ENCODE data around the gene RBM6.

Gene RBM6

DNA sequence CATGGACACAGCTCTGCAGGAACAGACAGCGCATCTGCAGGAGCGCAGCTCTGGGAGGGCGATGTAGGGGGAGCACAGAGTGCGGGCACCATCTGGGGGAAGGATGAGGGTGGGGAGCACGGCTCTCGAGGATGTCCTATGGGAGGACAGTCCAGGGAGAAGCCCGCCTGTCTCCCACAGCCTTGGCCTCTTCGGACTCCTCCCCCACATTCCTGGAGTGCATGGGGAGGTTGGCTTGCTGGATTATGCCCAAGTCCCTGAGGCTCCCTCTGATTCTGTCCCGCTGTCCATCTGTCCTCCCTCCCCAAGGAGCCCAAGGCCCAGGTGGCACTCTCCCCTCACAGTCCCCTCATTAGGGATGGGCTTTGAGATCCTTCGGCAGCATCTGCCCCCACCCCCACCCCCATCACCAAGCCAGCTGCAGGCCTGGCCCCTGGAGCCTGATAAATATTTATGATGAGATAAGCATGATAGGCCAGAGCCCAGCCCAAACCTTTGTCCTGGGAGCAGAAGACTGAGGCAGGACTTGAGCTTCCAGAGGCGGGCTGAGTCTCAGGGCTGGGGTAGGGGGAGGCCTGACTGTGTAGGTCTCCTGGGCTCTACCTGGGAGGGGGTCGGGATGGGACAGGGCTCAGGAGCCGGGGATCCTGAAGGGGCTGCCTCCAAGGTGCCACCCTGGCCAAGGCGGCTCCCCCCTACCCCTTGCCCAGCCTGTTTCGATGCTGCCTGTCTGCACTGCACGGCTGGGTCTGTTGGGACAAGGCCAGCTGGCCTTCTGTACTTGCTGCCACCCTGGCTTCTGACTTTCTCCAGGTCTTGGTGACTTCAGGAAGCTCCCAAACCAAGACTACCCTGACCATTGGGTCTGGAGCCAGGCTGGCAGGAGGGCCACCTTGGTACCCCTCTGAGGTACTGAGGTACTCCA lies 186.6 kb downstream of the RBM6 start:
- DNase-seq = no peak
- CTCF ChIA-PET = interaction anchor here (0.7 to 8.2 kb wide), 9 partner anchors 10 to 95 kb away, joined by 3 to 194 read pairs (median 4); partner anchors contain the start of gene GNAT1

More for the DNA sequence above, 186.6 kb downstream of the RBM6 start:
- Histone ChIP-seq H3K4me3 (ENCODE audit: control insufficient read depth in 1 of 7, extremely low read depth in 1 of 7, insufficient read depth in 4 of 7, low read depth in 2 of 7, low read length in 6 of 7) (no peak overlapping the region), H3K27ac (ENCODE audit: insufficient read depth in 1 of 2, low read depth in 1 of 2, low read length in 2 of 2, poor library complexity in 1 of 2, severe bottlenecking in 2 of 2) (no peak overlapping the region), H3K4me1 (ENCODE audit: control extremely low read depth in 1 of 4, control insufficient read depth in 4 of 4, insufficient read depth in 4 of 4, low read length in 3 of 4) (peaks cover 0 to 6% (median 2%) of the 10 kb centered on the region in 4 experiments), H3K36me3 (ENCODE audit: control insufficient read depth in 4 of 4, insufficient read depth in 4 of 4, low read length in 3 of 4) (no peaks in the 10 kb centered on the region), H3K9me3 (ENCODE audit: control extremely low read depth in 1 of 5, control insufficient read depth in 4 of 5, insufficient read depth in 2 of 5, low read depth in 1 of 5, low read length in 4 of 5) (no peaks in the 10 kb centered on the region), H3K27me3 (replicated peaks in 2 of 5; ENCODE audit: control insufficient read depth in 4 of 5, insufficient read depth in 5 of 5, low read length in 4 of 5) (no peaks in the 10 kb centered on the region)
- 93% methylated on average over 11 of the region's 16 CpGs for WGBS (ENCODE audit: insufficient coverage)
- POLR2A ChIA-PET = no interaction called here
